NCI-H1105 treated with DMSO at 0.1 percent for 48 hours (cell line): ENCODE results near the gene AADACL2.

ENCODE experiments used
- DNase-seq: peaks from one replicate; lab custom pipeline; 2025; lab: John Stamatoyannopoulos, UW

Gene AADACL2

DNA sequence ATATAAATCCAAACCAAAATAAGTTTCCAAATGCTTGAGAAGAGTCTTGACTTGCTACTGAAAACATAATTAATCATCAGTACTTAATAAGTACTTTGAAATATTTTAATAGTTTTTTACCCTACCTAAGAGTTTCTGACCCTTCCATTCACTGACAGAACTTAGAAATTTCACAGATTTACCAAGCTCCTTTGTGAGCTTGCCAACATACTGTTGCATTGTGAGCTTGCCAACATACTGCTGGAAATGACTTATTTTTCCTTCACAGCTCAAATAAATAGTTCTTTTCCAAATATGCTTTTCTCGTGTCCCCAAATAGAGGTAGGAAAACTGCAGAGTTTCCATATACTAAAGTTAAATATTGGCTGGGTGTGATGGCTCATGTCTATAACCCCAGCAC, 70.5 kb downstream of the AADACL2 start:
- no peak for DNase-seq

GRCh38 chr3:151806838-151807237, 73.1 kb downstream of the AADACL2 start:
- no peak for DNase-seq
